Measurements from ENCODE around the gene FLOT1.

The FLOT1 gene

DNA sequence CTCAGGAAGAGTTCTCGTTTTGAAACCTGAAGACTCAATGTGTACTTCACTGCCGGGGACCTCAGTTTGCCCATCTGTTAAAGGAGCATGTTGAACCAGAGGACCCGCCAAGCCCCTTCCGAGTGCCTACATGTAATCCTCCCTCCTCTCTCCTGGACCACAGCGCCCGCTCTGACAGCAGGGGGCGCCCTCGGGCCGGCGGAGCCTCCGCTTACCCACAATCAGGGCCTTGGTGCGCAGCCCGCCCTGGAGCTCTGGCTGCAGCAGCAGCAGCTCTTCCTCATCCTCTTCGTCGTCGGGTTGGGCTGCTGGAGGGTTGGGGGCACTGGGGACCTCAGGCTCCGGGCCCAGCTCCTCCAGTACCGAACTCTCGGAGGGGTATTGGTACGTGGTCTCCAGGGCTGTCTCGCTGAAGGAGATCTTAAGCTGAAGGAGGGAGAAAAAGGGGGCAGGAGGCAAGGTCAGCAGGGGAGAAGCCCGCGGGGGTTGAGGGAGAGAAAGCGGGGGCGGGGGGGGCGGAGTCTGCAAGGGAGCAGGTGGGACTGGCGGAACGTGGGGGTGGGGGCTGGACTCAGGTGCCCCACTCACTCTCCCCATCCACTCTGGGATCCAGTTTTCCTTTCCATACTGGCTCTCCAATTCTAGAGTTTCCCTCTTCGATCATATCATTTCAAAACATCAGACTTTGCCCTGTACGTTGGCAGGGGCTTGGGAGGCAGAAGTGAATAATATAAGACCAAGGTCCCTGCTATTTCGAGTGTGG lies 63.3 kb downstream of the FLOT1 start:
- peak; percentile 86 for DNase-seq
